ENCODE data around the gene MEIOSIN. TPM values are rescaled to one million over a fixed set of nuclear protein-coding genes. Genes with fewer than 3 reads are reported as not detected.

MEIOSIN gene
- total and polyA plus RNA-seq, 9 of the 15 experiments (the other 6 are each of a cell fraction or from before 2014, with no cell fraction given) = 0.06 to 2.0 (median 0.76) TPM

- TF ChIP-seq ZBTB40 (IDR thresholded peaks at IDR 0.05) = peak; percentile 59
- no peak for TF ChIP-seq ZBTB40 (CRISPR knock-in tag; IDR thresholded peaks at IDR 0.05)
- TF ChIP-seq POLR3A (IDR thresholded peaks at IDR 0.05; ENCODE audit: borderline replicate concordance, extremely low read depth, insufficient read depth, insufficient read length) = no peak
- no peak for TF ChIP-seq FOXP4 (CRISPR knock-in tag; IDR thresholded peaks at IDR 0.05; ENCODE audit: borderline replicate concordance)
- no peak for TF ChIP-seq KDM4B (IDR thresholded peaks at IDR 0.05; ENCODE audit: borderline replicate concordance in 2 of 2, low read depth in 1 of 2)
- no peak for TF ChIP-seq PRMT5 (CRISPR knock-in tag; IDR thresholded peaks at IDR 0.05)
- TF ChIP-seq MBD2 (IDR thresholded peaks at IDR 0.05; ENCODE audit: borderline replicate concordance, low read depth) = no peak
- TF ChIP-seq MYBL2 (IDR thresholded peaks at IDR 0.05; ENCODE audit: low read depth) = no peak
- no peak for TF ChIP-seq MYBL2 (CRISPR knock-in tag; IDR thresholded peaks at IDR 0.05; ENCODE audit: borderline replicate concordance)
- no peak for TF ChIP-seq FOXK2 (conservative IDR thresholded peaks at IDR 0.05 in 1 of 2, IDR thresholded peaks at IDR 0.05 in 1 of 2; ENCODE audit: low read depth in 2 of 2)
- TF ChIP-seq ZNF140 (CRISPR knock-in tag; IDR thresholded peaks at IDR 0.05) = no peak
- TF ChIP-seq FUS (optimal IDR thresholded peaks at IDR 0.05; ENCODE audit: low read depth, low read length) = no peak
These were observed 16.7 kb upstream of the MEIOSIN start (continued) for GRCh38 chr19:45716359-45717130.
